K562 (cell line): Measurements from ENCODE around the gene PPFIBP2. TPM values are rescaled to one million over a fixed set of nuclear protein-coding genes. Genes with fewer than 3 reads are reported as not detected.

Experiments
- ATAC-seq: fragments of 200-7000 bp; cut with Tn5 transposase; 3 replicates; pipeline ENCODE4 v1.9.1; 2020; ENCODE audit warnings: moderate library complexity
- BruUV-seq: library from RNA; stranded (reverse); fragments of 400-500 nt; replicated peaks from 2 replicates; lab custom pipeline; 2021; lab: Mats Ljungman, UMichigan
- CTCF ChIA-PET: fragments of 300-600 bp; formaldehyde crosslinking; extraction: SDS; loops from one replicate; lab custom pipeline; 2021; ENCODE audit warnings: low intra/inter-chr PET ratio; lab: Yijun Ruan, JAX
- POLR2A ChIA-PET: fragments of 300-600, 350-650 bp; sonication (Branson Sonifier 250); formaldehyde crosslinking; extraction: SDS; loops from one replicate; lab custom pipeline; 2021; ENCODE audit warnings: antibody characterized with exemption, inconsistent platforms; lab: Yijun Ruan, JAX
- DNase-seq, 4 experiments: peaks; one replicate each; pipeline versions ENCODE4 v3.0.0 to v3.0.0-alpha.2; 2011 to 2018; ENCODE audit warnings: low spot score in 3 of 4, mixed read lengths in 3 of 4; ENCODE audit errors: extremely low read depth in 1 of 4
- FAIRE-seq: peaks from 2 replicates; lab custom pipeline; 2011; peaks lifted over from hg19 to GRCh38; lab: Jason Lieb, UNC
- H2AFZ ChIP-seq: 2 replicates; pipeline ENCODE4 v1.6.0; 2011; ENCODE audit warnings: low read depth, low read length, control low read depth, inconsistent platforms
- H3K27ac ChIP-seq: fragments of 200-600 bp; 3 replicates; pipeline ENCODE4 v1.8.0; 2011; ENCODE audit warnings: low read depth, mild to moderate bottlenecking, control low read depth, inconsistent platforms, low read length, moderate library complexity, mixed read lengths; ENCODE audit errors: extremely low read depth
- H3K27me3 ChIP-seq, 2 experiments: fragments of 300-600 bp in 1 of 2; 2 replicates in 1 of 2; 3 replicates in 1 of 2; pipeline versions ENCODE4 v1.6.0 to v1.8.0; 2011; ENCODE audit warnings: inconsistent platforms in 2 of 2, low read length in 2 of 2, mild to moderate bottlenecking in 1 of 2, mixed read lengths in 1 of 2, moderate library complexity in 1 of 2; ENCODE audit not compliant: control insufficient read depth in 2 of 2, insufficient read depth in 2 of 2
- H3K36me3 ChIP-seq: fragments of 300-600 bp; 3 replicates; pipeline ENCODE4 v1.8.0; 2011; ENCODE audit warnings: mild to moderate bottlenecking, low read length, inconsistent platforms; ENCODE audit not compliant: control insufficient read depth, insufficient read depth
- H3K4me1 ChIP-seq, 2 experiments: fragments of 200-600 bp in 1 of 2; replicated peaks in 1 of 2; 2 replicates in 1 of 2; 3 replicates in 1 of 2; pipeline versions ENCODE4 v1.5.1 to v1.8.0; 2011; ENCODE audit warnings: inconsistent platforms in 2 of 2, low read length in 2 of 2, mild to moderate bottlenecking in 1 of 2, mixed read lengths in 1 of 2, moderate library complexity in 1 of 2; ENCODE audit not compliant: control insufficient read depth in 2 of 2, insufficient read depth in 2 of 2
- H3K4me2 ChIP-seq: 2 replicates; pipeline ENCODE4 v1.6.1; 2011; ENCODE audit warnings: low read length, control low read depth, inconsistent platforms, mixed read lengths; ENCODE audit not compliant: insufficient read depth
- H3K4me3 ChIP-seq: fragments of 200-600 bp; sonication (generic), shearing (Covaris generic); 2 replicates; pipeline ENCODE4 v1.5.1; 2016; ENCODE audit warnings: control low read depth, inconsistent platforms
- H3K79me2 ChIP-seq: fragments of 200-600 bp; 3 replicates; pipeline ENCODE4 v1.8.0; 2011; ENCODE audit warnings: low read length, inconsistent platforms; ENCODE audit not compliant: control insufficient read depth, insufficient read depth
- H3K9ac ChIP-seq, 2 experiments: 2 replicates each; pipeline versions ENCODE4 v1.6.0 to v1.6.1; 2011; ENCODE audit warnings: low read depth in 2 of 2, low read length in 2 of 2, control low read depth in 1 of 2, inconsistent platforms in 1 of 2, mild to moderate bottlenecking in 1 of 2, mixed read lengths in 1 of 2; ENCODE audit not compliant: insufficient read depth in 1 of 2
- H3K9me1 ChIP-seq: one replicate; pipeline ENCODE4 v1.6.0; 2011; ENCODE audit warnings: inconsistent platforms, mild to moderate bottlenecking, low read length, moderate library complexity; ENCODE audit not compliant: control insufficient read depth, insufficient read depth
- H3K9me3 ChIP-seq: replicated peaks from 2 replicates; pipeline ENCODE4 v1.5.1; 2011; ENCODE audit warnings: low read depth, low read length, inconsistent platforms; ENCODE audit not compliant: control insufficient read depth, insufficient read depth
- H4K20me1 ChIP-seq: replicated peaks from 2 replicates; pipeline ENCODE4 v1.6.1; 2011; ENCODE audit warnings: low read length, inconsistent platforms, mixed read lengths; ENCODE audit not compliant: control insufficient read depth, insufficient read depth
- CBFA2T3 ChIP-seq: fragments of 450-650 bp; IDR thresholded peaks from 2 replicates; pipeline ENCODE4 v1.6.1; 2017
- COPS2 ChIP-seq: fragments of 450-650 bp; conservative IDR thresholded peaks from 2 replicates; pipeline ENCODE4 v1.6.1; 2016; ENCODE audit warnings: mild to moderate bottlenecking, moderate library complexity
- DDX20 ChIP-seq: fragments of 450-650 bp; IDR thresholded peaks from 2 replicates; pipeline ENCODE4 v1.6.1; 2016; ENCODE audit warnings: missing genetic modification characterization, low read depth, mild to moderate bottlenecking, missing compliant biosample characterization, moderate library complexity
- ETS2 ChIP-seq: IDR thresholded peaks from 2 replicates; pipeline ENCODE4 v1.6.1; 2016; ENCODE audit warnings: borderline replicate concordance, missing genetic modification characterization, mild to moderate bottlenecking, moderate library complexity, missing compliant biosample characterization; ENCODE audit not compliant: poor library complexity, severe bottlenecking
- HLTF ChIP-seq: fragments of 450-650 bp; IDR thresholded peaks from 2 replicates; pipeline ENCODE4 v1.6.1; 2016
- LEF1 ChIP-seq: fragments of 450-650 bp; IDR thresholded peaks from 2 replicates; pipeline ENCODE4 v1.6.1; 2016; ENCODE audit warnings: mild to moderate bottlenecking
- MTA1 ChIP-seq: fragments of 450-650 bp; IDR thresholded peaks from 2 replicates; pipeline ENCODE4 v1.6.1; 2017; ENCODE audit warnings: borderline replicate concordance
- MYNN ChIP-seq, 2 experiments: sonication (generic); formaldehyde crosslinking in 1 of 2; IDR thresholded peaks; 2 replicates each; pipeline versions ENCODE4 v1.5.0 to v1.6.1; 2016 to 2020; ENCODE audit warnings: antibody characterized with exemption in 1 of 2, missing genetic modification reagents in 1 of 2
- PRMT5 ChIP-seq: sonication (generic); formaldehyde crosslinking; IDR thresholded peaks from 2 replicates; pipeline ENCODE4 v1.5.0; 2020; ENCODE audit warnings: missing genetic modification reagents
- RFX1 ChIP-seq: fragments of 450-650 bp; IDR thresholded peaks from 2 replicates; pipeline ENCODE4 v1.6.1; 2016; ENCODE audit warnings: mild to moderate bottlenecking, moderate library complexity
- SMAD2 ChIP-seq: fragments of 150-350 bp; IDR thresholded peaks from 2 replicates; pipeline ENCODE4 v1.6.1; 2014; ENCODE audit warnings: low read depth, mild to moderate bottlenecking, low read length
- SP1 ChIP-seq: sonication (generic); formaldehyde crosslinking; IDR thresholded peaks from 2 replicates; pipeline ENCODE4 v1.8.1; 2022; ENCODE audit warnings: mild to moderate bottlenecking, missing genetic modification reagents
- SRF ChIP-seq, 2 experiments: fragments of 250-450, 450-650 bp in 1 of 2; sonication (Bioruptor Pico) in 1 of 2; sonication (generic) in 1 of 2; formaldehyde crosslinking; IDR thresholded peaks; 2 replicates each; pipeline versions ENCODE4 v1.5.0 to v1.5.1; 2020 to 2022; ENCODE audit warnings: mild to moderate bottlenecking in 1 of 2, missing genetic modification reagents in 1 of 2
- SRSF1 ChIP-seq: fragments of 200-400 bp; formaldehyde crosslinking; IDR thresholded peaks from 2 replicates; pipeline ENCODE4 v1.6.1; 2017; ENCODE audit warnings: mild to moderate bottlenecking, low read depth, low read length, moderate library complexity
- SRSF3 ChIP-seq: fragments of 200-400 bp; formaldehyde crosslinking; IDR thresholded peaks from 2 replicates; pipeline ENCODE4 v1.6.1; 2016; ENCODE audit warnings: mild to moderate bottlenecking, low read length, moderate library complexity; ENCODE audit not compliant: insufficient read depth
- ZNF184 ChIP-seq: sonication (generic); formaldehyde crosslinking; IDR thresholded peaks from 2 replicates; pipeline ENCODE4 v1.5.0; 2020; ENCODE audit warnings: missing genetic modification reagents
- WGBS: fragments of 100-300 bp; shearing (Covaris generic); methylation state at CpG from one replicate; pipeline ENCODE4 v1.1.6; 2016; ENCODE audit warnings: low coverage, mixed read lengths; ENCODE audit not compliant: insufficient coverage; ENCODE audit errors: missing lambda C conversion rate; 5-methylcytosine and 5-hydroxymethylcytosine counted together
- in situ Hi-C: fragments of 300-500 bp; cut with MboI; formaldehyde crosslinking; loops from 4 replicates; pipeline ENCODE4 v1.15.0; 2018; ENCODE audit warnings: inconsistent platforms, mixed read lengths
- intact Hi-C: fragments of 100-400 bp; cut with micrococcal nuclease; formaldehyde crosslinking; loops from 2 replicates; pipeline ENCODE4 v1.14.2; 2022
- polyA plus RNA-seq, 8 experiments: library from polyadenylated mRNA; depleted of rRNA in 4 of 8; stranded (reverse) in 5 of 8; unstranded in 3 of 8; fragments of >200 nt; fragmentation: Nextera tagmentation in 2 of 8; fragmentation: Illumina TruSeq in 1 of 8; extraction: Ambion mirVana in 2 of 8; extraction: Trizol in 1 of 8; gene quantifications; 2 replicates each; pipeline versions ENCODE4 v1.2.1 to v1.2.3, GENCODE V29; 2011 to 2014; ENCODE audit warnings: inconsistent platforms in 1 of 8, missing spikeins in 1 of 8
- total RNA-seq, 7 experiments: library from RNA; depleted of rRNA in 6 of 7; stranded (reverse); fragments of >200 nt in 6 of 7; fragmentation: Illumina TruSeq in 2 of 7; extraction: Trizol in 2 of 7; gene quantifications; 2 replicates each; pipeline versions ENCODE4 v1.2.1 to v1.2.3, GENCODE V29; 2011 to 2021; ENCODE audit warnings: low replicate concordance in 1 of 7
- TF ChIP-seq, protein P1 (sequence below): fragments of 450-650 bp; formaldehyde crosslinking; IDR thresholded peaks from 2 replicates; pipeline ENCODE4 v1.4.0; 2022; ENCODE audit warnings: missing genetic modification characterization
- TF ChIP-seq, protein P2 (sequence below): sonication (generic); formaldehyde crosslinking; IDR thresholded peaks from 2 replicates; pipeline ENCODE4 v1.9.0; 2022; ENCODE audit warnings: mild to moderate bottlenecking, missing genetic modification reagents

Gene PPFIBP2
- total and polyA plus RNA-seq, 9 of the 15 experiments (the other 6 are each of a cell fraction or from before 2014, with no cell fraction given) = 0.18 to 3.4 (median 1.2) TPM

DNA sequence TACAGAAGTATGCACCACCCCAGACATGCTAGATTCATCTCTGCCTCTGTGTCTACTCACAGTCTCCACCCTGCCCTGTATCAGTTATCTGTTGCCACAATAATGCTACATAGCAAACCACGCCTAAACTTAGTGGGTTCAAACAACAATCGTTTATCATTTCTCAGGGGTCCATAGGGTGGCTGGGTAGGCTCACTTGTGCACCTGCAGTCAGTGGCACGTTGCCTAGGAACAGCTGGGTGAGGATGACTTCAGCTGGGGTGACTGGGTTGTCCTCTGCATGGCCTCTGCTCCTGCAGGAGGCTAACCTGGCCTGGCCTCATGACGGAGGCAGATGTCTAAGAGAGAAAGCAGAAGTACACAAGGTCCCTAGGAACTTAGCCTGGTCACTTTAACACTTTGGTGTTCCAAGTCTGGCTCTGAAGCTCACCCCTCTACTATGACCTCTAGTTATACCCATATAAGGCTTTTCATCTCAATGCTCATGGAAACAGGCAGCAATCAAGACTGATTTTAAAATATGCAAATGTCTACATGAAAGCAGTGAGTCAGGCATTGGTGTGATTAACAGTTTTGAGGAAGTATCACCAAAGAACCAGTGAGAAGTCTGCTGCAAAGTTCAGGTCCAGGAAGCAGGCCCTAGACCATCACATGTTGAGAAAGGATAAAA lies 17.8 kb upstream of the PPFIBP2 start:
- POLR2A ChIA-PET = interaction anchor here (0.6 kb wide), 1 partner anchor 604 kb away, joined by 4 read pairs; no protein-coding TSS in a partner anchor
- no peak overlapping the region for H3K4me2 ChIP-seq
- no peak for TF ChIP-seq SRF (CRISPR knock-in tag; IDR thresholded peaks at IDR 0.05)
- no peak for TF ChIP-seq DDX20 (tag)
- no peak for TF ChIP-seq RFX1
- TF ChIP-seq SRSF1 = no peak
- no peak for TF ChIP-seq SMAD2
- TF ChIP-seq CBFA2T3 = no peak
- no peak for TF ChIP-seq COPS2
- TF ChIP-seq MYNN (IDR thresholded peaks at IDR 0.05) = no peak
- no peak for TF ChIP-seq MYNN (CRISPR knock-in tag; IDR thresholded peaks at IDR 0.05)
- TF ChIP-seq, protein P1, sequence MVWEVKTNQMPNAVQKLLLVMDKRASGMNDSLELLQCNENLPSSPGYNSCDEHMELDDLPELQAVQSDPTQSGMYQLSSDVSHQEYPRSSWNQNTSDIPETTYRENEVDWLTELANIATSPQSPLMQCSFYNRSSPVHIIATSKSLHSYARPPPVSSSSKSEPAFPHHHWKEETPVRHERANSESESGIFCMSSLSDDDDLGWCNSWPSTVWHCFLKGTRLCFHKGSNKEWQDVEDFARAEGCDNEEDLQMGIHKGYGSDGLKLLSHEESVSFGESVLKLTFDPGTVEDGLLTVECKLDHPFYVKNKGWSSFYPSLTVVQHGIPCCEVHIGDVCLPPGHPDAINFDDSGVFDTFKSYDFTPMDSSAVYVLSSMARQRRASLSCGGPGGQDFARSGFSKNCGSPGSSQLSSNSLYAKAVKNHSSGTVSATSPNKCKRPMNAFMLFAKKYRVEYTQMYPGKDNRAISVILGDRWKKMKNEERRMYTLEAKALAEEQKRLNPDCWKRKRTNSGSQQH (CRISPR knock-in tag) = no peak
- no peak for TF ChIP-seq MTA1
- TF ChIP-seq HLTF = no peak
- TF ChIP-seq PRMT5 (CRISPR knock-in tag) = no peak
- TF ChIP-seq ZNF184 (CRISPR knock-in tag) = no peak
- no peak for TF ChIP-seq ETS2
- no peak for TF ChIP-seq SP1
- no peak for TF ChIP-seq LEF1
- TF ChIP-seq, protein P2, sequence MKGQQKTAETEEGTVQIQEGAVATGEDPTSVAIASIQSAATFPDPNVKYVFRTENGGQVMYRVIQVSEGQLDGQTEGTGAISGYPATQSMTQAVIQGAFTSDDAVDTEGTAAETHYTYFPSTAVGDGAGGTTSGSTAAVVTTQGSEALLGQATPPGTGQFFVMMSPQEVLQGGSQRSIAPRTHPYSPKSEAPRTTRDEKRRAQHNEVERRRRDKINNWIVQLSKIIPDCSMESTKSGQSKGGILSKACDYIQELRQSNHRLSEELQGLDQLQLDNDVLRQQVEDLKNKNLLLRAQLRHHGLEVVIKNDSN (CRISPR knock-in tag) = no peak
- TF ChIP-seq SRSF3 = no peak

More for the DNA sequence above, 17.8 kb upstream of the PPFIBP2 start:
- no peaks in the 10 kb centered on the region for H3K36me3 ChIP-seq
- H3K9me3 ChIP-seq = no peaks in the 10 kb centered on the region
- H3K27me3 ChIP-seq = peaks cover 0 to 5% of the 10 kb centered on the region in 2 experiments; a peak in 3 of 5 replicates
- intact Hi-C loops = no loop called here
- DNase-seq (no peak), FAIRE-seq (no peak), ATAC-seq (no peak)
- 2% methylated on average over 4 of the region's 4 CpGs for WGBS
- BruUV-seq = no TSS peak
- peaks cover 0 to 3% of the 10 kb centered on the region in 2 experiments; a peak in 2 of 5 replicates for H3K4me1 ChIP-seq
- CTCF ChIA-PET = no interaction called here
- no peak overlapping the region for H3K4me3 ChIP-seq
- H3K9me1 ChIP-seq = no peaks in the 10 kb centered on the region
- H3K9ac ChIP-seq = no peak overlapping the region
- no peaks in the 10 kb centered on the region; the same call in 1 of the 2 replicates for H4K20me1 ChIP-seq
- H3K79me2 ChIP-seq = no peaks in the 10 kb centered on the region
- in situ Hi-C loops = no loop called here
- no peak overlapping the region for H3K27ac ChIP-seq
- H2AFZ ChIP-seq = no peak overlapping the region
